Left ventricle myocardium superior (tissue), 1 donor: ENCODE measurements around the gene TRERF1. TPM values are rescaled to one million over a fixed set of nuclear protein-coding genes. Genes with fewer than 3 reads are reported as not detected.

ENCODE experiments used
- ATAC-seq: fragments of 200-7000 bp; cut with Tn5 transposase; one replicate; pipeline ENCODE4 v1.9.1; 2020; ENCODE audit warnings: mild to moderate bottlenecking, moderate library complexity
- DNase-seq: peaks from one replicate; pipeline ENCODE4 v3.0.0-alpha.2; 2020
- intact Hi-C: fragments of 100-400 bp; cut with micrococcal nuclease; formaldehyde crosslinking; loops from one replicate; pipeline ENCODE4 v1.11.0; 2022
- total RNA-seq: library from RNA; stranded (reverse); fragmentation: NEBNext Ultra II Directional; extraction: Animal tissue kit (Norgen Biotek cat#: 25700); gene quantifications from one replicate; pipeline ENCODE4 v1.2.1, GENCODE V29; 2021
- donor health status: DM: no; HTN: yes; CAD: no; lungs with severe emphysema.

TRERF1 gene
- total RNA-seq, 1 donor from 2014 or later = 1.8 TPM

GRCh38 chr6:42271834-42272805 is 179.6 kb downstream of the TRERF1 start:
- ATAC-seq = no peak
- intact Hi-C loops = no loop called here
- DNase-seq = no peak

- ATAC-seq (no peak), DNase-seq (no peak)
- intact Hi-C loops = no loop called here
These were observed 181.7 kb downstream of the TRERF1 start for GRCh38 chr6:42269974-42270510.

- intact Hi-C loops = no loop called here
- ATAC-seq = no peak
- DNase-seq = no peak
These were observed 182.2 kb downstream of the TRERF1 start for GRCh38 chr6:42269553-42269952.

- no peak for DNase-seq
- intact Hi-C loops = no loop called here
- no peak for ATAC-seq
These were observed 182.9 kb downstream of the TRERF1 start for GRCh38 chr6:42268835-42269204.

- ATAC-seq = no peak
- DNase-seq = no peak
- intact Hi-C loops = no loop called here
These were observed 183.5 kb downstream of the TRERF1 start for GRCh38 chr6:42268016-42268834.

- intact Hi-C loops = no loop called here
- no peak for DNase-seq
- ATAC-seq = no peak
These were observed 185.2 kb downstream of the TRERF1 start for GRCh38 chr6:42266538-42266937.

DNA sequence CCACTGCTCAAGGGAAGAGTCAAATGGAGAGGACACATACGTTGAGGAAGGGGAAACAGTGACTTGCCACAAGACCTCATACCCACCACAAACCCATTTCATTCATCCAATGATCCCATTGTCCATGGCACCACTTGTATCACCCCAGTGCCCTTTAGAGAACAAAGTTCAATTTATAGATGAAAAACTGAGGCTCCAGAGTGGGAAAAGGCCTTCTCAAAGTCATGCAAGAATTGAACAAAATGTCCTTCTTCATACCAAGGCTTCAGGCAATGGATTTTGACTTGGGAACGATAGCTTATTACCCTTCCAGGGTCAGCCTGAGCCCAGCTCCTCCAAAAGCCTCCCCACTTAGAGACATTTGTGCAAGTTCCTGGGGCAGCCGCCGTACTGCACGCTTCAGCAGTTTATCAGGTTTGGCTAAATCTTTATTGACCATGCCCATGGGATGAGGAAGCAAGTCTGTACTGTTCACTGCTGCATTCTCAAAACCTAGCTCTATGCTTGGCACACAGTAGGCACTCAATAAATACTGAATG is 186.8 kb downstream of the TRERF1 start:
- DNase-seq = no peak
- intact Hi-C loops = no loop called here
- ATAC-seq = no peak

- intact Hi-C loops = no loop called here
- ATAC-seq = peak; percentile 22
- no peak for DNase-seq
These were observed 187.4 kb downstream of the TRERF1 start for GRCh38 chr6:42264162-42264851.

DNA sequence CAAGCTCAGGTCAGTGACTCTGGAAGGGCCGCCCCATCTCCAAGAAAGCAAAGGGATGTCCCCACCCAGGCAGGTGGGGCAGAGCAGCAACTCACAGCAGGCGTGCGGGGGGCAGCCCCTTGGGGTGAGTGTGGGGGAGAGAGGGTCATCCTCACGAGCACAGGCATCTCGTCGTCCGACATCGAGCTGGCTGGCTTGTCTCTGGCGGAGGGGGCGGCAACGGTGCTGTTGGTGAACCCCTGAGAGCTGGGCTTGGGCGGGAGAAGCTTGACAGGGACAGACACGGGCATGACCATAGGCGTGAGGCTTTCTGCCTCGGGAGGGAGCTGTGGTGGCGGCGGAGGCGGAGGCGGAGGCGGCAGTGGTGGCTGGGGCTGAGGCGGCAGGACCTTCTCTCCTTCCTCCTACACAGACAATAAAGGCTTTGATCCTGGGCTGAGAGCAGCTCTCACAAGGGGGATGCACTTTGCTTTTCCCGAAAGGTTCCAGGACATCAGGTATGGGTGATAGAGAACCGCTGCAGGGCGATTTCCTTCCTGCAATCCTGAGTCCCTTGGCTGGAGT is 188.5 kb downstream of the TRERF1 start:
- DNase-seq (no peak), ATAC-seq (no peak)
- intact Hi-C loops = no loop called here

DNA sequence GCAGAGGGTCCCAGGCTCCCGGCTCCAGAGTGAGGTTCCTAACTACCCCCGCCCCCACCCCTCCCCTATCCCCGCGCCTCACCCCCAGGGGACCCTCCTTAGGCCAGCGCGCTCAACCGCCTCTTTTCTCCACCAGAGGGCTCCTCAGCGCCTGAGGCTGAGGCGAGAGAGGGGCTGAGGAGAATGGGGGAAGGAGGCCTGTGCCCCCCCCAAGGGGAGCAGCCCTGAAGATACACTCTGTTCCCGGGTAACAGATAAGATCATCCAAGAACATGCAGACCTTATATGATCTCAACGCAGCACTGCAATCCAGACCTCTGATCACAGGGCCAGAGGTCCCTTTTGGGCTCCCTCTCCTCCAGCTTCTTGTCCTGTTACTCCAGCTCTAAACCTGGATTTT is 190.8 kb downstream of the TRERF1 start:
- intact Hi-C loops = no loop called here
- ATAC-seq (peak; percentile 76), DNase-seq (peak; percentile 64)

DNA sequence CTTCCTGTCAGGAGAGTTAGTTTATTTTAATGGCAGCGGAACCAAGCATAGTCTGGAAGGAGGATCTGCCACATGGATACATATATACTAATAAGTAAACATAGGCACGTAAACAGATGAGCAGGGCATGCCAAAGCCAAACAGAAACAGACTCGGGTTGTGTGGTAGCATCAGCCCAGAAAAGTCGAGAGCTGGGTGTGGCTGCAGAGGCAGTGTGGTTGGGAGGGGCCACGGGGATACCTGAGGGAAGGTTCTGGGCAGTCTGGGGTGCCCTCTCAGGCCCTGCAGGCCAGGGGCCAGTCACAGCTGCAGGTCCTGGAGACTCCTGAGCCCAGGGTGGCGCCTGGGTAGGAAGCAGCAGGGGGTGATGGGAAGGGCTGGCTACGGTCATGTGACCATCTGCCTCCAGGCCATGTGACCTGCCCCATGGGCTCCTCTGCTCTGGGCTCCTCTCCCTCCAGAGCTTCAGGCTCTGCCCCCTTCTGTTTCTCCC is 191.3 kb downstream of the TRERF1 start:
- DNase-seq = peak; percentile 46
- ATAC-seq = peak; percentile 61
- intact Hi-C loops = no loop called here

DNA sequence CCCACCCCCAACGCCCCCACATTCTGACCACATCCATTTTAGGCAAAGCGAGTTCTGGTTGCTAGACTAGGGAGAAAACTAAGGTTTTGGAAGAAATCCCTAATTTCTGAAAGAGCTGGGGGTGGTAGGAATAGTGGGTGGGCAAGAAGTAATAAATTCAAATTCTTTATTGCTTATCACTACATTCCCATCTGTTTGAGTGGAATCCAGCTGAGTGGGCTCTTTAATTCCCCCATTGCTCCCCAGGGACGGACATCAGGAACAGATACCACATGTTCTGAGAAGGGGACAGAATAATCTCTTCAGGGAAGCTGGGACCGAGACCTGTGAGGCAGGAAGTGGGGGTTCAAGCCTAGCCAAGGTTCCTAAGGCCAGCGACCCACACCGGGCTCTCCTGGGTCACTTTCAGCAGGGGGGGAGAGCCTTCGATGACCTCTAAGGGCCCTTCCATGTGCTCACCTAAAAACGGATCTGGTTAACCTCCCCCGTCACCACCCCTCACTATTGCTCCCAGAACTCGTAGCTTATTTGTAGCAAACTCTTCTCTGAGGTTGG is 191.8 kb downstream of the TRERF1 start:
- DNase-seq = no peak
- ATAC-seq = peak; percentile 13
- intact Hi-C loops = no loop called here

DNA sequence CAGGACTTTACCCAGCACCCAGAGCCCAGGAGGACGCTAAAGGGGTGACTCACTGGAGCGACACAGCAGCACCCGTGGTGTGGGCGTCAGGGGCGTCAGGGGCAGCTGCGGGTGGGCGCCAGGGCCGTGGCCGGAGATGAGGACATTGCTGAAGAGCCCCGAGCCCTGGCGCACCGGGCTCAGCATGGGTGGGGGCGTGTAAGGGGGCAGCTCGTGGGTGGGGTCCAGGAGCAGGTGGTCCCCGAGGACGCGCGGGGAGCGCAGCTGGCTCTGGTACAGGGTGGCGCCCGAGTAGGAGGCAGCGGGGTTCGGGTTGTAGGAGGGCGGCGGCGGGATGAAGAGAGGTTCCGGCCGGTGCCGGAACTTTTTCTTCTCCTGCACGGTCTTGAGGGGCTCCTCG is 192.4 kb downstream of the TRERF1 start:
- DNase-seq (no peak), ATAC-seq (no peak)
- intact Hi-C loops = no loop called here

DNA sequence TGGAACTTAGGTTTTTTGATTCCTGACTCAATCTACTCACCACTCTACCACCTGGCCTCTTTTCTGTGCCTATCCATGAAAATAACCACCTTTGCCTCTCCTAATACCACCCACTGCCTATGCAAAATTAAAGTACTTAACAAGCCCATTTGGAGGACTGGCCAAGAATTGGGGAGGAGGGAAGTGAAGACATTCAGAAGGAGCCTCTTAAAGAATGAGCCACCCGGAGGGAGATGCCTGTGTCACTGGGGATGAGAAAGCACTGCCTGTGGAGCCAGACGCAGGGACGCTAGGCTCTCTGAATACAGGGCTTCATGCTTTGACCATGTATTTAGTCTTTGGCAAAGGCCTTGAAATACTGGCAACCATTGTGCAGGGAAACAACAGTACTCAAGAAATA is 194.1 kb downstream of the TRERF1 start:
- ATAC-seq = no peak
- intact Hi-C loops = no loop called here

GRCh38 chr6:42257063-42257462 is 194.7 kb downstream of the TRERF1 start:
- DNase-seq = no peak
- intact Hi-C loops = no loop called here
- no peak for ATAC-seq

More for the DNA sequence above, 194.1 kb downstream of the TRERF1 start:
- no peak for DNase-seq

DNA sequence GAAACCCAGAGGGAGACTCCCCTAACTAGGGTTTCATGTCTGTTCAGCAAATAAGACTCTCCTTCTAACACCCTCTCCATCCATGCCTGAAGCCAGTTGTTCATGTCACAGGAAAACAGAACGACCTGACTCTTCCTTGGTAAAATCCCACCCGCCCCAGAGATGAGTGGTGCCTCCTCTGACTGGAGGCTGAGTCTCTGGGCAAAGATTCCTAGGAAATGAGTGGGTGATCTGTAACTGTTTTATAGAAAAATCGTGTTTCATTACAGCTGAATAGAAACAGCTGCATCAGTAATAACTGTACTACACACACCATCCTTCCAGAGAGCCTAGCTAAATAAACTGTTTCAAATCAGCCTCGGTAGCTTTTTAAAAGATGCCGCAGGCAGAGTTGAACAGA is 196.7 kb downstream of the TRERF1 start:
- intact Hi-C loops = no loop called here
- DNase-seq (no peak), ATAC-seq (no peak)

GRCh38 chr6:42254505-42254904 is 197.2 kb downstream of the TRERF1 start:
- intact Hi-C loops = no loop called here
- ATAC-seq (no peak), DNase-seq (no peak)

GRCh38 chr6:42251911-42252637 is 199.7 kb downstream of the TRERF1 start:
- ATAC-seq = peak; percentile 89
- peak; percentile 85 for DNase-seq
- intact Hi-C loops = no loop called here
